Panc1 (cell line): ENCODE results near the gene MAB21L3. TPM values are rescaled to one million over a fixed set of nuclear protein-coding genes. Genes with fewer than 3 reads are reported as not detected.

Experiments
- ATAC-seq: fragments of 200-7000 bp; cut with Tn5 transposase; 2 replicates; pipeline ENCODE4 v1.9.1; 2020; ENCODE audit warnings: mild to moderate bottlenecking, moderate library complexity
- BruUV-seq: library from RNA; stranded (reverse); fragments of 400-500 nt; replicated peaks from 2 replicates; lab custom pipeline; 2021; lab: Mats Ljungman, UMichigan
- CTCF ChIA-PET: fragments of 300-600 bp; sonication (Branson Sonifier 250); formaldehyde crosslinking; loops from one replicate; lab custom pipeline; 2022; ENCODE audit warnings: antibody characterized with exemption; lab: Charles Lee
- POLR2A ChIA-PET: fragments of 300-600 bp; sonication (Branson Sonifier 250); formaldehyde crosslinking; loops from one replicate; lab custom pipeline; 2022; ENCODE audit warnings: antibody characterized with exemption; lab: Charles Lee
- DNase-seq: peaks from one replicate; pipeline ENCODE4 v3.0.0-alpha.2; 2010; ENCODE audit warnings: low read depth, low spot score
- H3K27ac ChIP-seq: 2 replicates; pipeline ENCODE4 v1.5.1; 2011; ENCODE audit warnings: mild to moderate bottlenecking, low read length, inconsistent platforms
- H3K27me3 ChIP-seq: fragments of 200-500 bp; sonication (Bioruptor generic); 2 replicates; pipeline ENCODE4 v1.6.0; 2014; ENCODE audit warnings: low read length, inconsistent platforms; ENCODE audit not compliant: control insufficient read depth, insufficient read depth
- H3K36me3 ChIP-seq: fragments of 200-500 bp; sonication (Bioruptor generic); 2 replicates; pipeline ENCODE4 v1.5.1; 2014; ENCODE audit warnings: inconsistent platforms, mild to moderate bottlenecking, low read length, moderate library complexity; ENCODE audit not compliant: control insufficient read depth, insufficient read depth
- H3K4me1 ChIP-seq: 2 replicates; pipeline ENCODE4 v1.5.1; 2011; ENCODE audit warnings: inconsistent platforms, mild to moderate bottlenecking, low read length, moderate library complexity; ENCODE audit not compliant: control insufficient read depth, insufficient read depth
- H3K4me3 ChIP-seq, 2 experiments: 2 replicates each; pipeline ENCODE4 v1.5.1; 2011 to 2012; ENCODE audit warnings: low read depth in 2 of 2, low read length in 2 of 2, mild to moderate bottlenecking in 2 of 2, inconsistent platforms in 1 of 2, moderate library complexity in 1 of 2
- H3K9me3 ChIP-seq: fragments of 200-500 bp; sonication (Bioruptor generic); 2 replicates; pipeline ENCODE4 v1.5.1; 2014; ENCODE audit warnings: low read depth, mild to moderate bottlenecking, inconsistent platforms, low read length, moderate library complexity; ENCODE audit not compliant: control insufficient read depth, insufficient read depth
- CTCF ChIP-seq: fragments of 450-650 bp; IDR thresholded peaks from 2 replicates; pipeline ENCODE4 v1.5.1; 2017; ENCODE audit warnings: mild to moderate bottlenecking
- POLR2AphosphoS5 ChIP-seq: IDR thresholded peaks from 2 replicates; pipeline ENCODE4 v1.6.1; 2012; ENCODE audit warnings: mild to moderate bottlenecking, low read depth, low read length, moderate library complexity
- REST ChIP-seq, 2 experiments: IDR thresholded peaks; 2 replicates each; pipeline ENCODE4 v1.6.1; 2011 to 2012; ENCODE audit warnings: low read depth in 2 of 2, control low read depth in 1 of 2, low read length in 1 of 2, mild to moderate bottlenecking in 1 of 2, moderate library complexity in 1 of 2; ENCODE audit not compliant: insufficient read depth in 1 of 2
- SIN3A ChIP-seq: IDR thresholded peaks from 2 replicates; pipeline ENCODE4 v1.6.1; 2012; ENCODE audit warnings: low read depth, mild to moderate bottlenecking, low read length, moderate library complexity, borderline replicate concordance; ENCODE audit not compliant: insufficient read depth
- TCF7L2 ChIP-seq: IDR thresholded peaks from 2 replicates; pipeline ENCODE4 v1.6.1; 2011; ENCODE audit warnings: mild to moderate bottlenecking, low read depth, low read length, inconsistent platforms
- in situ Hi-C: cut with HindIII; loops from 2 replicates; pipeline ENCODE4 v1.10.0; 2016; ENCODE audit warnings: low sequenced_read_pairs, low pct_unique_long_range_greater_than_20kb
- intact Hi-C: fragments of 100-400 bp; cut with micrococcal nuclease; formaldehyde crosslinking; loops from one replicate; pipeline ENCODE4 v1.10.0; 2022; ENCODE audit not compliant: unreplicated experiment
- total RNA-seq: library from RNA; stranded (reverse); gene quantifications from one replicate; pipeline ENCODE4 v1.2.1, GENCODE V29; 2021; ENCODE audit not compliant: unreplicated experiment

MAB21L3 gene
- total RNA-seq, 1 experiment from 2014 or later, result not detected

DNA sequence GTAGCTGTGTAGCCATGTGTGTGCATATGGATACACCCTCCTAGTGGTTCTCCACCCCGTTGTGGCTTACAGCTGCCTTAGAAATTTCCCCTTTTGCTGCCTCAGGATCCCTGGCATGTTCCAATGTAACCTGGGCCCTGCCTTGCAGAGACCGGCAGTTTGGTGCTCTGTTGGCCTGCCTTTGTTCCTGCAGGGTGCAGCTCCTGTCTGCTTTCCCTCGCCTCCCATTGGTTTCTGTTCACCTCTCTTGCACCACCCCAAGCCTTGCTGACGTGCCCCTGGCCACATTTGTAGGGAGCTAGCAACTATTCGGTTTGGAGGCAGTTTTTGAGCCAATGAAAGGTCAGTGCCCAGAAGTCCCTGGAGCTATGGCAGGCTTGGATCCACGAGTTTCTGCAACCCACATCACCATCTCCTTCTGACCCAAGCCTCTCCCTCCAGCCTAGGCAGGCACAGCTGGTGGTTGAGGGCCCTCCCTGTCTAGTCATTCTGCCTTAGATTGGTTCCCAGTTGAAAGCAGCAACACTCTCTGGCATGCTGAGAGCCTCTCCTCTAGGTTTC lies 54.9 kb downstream of the MAB21L3 start:
- DNase-seq (no peak), ATAC-seq (no peak)
- intact Hi-C loops, result no loop called here
- H3K4me3 ChIP-seq, result no peak overlapping the region
- H3K4me1 ChIP-seq, result no peaks in the 10 kb centered on the region; the same call in 1 of the 2 replicates
- no TSS peak for BruUV-seq
- CTCF ChIA-PET, result no interaction called here
- TF ChIP-seq TCF7L2 (no peak), CTCF (no peak), SIN3A (no peak), REST (IDR thresholded peaks at IDR 0.05; ENCODE audit: insufficient read depth in 1 of 2, low read depth in 2 of 2, low read length in 1 of 2) (no peak), POLR2AphosphoS5 (no peak)
- in situ Hi-C loops, result no loop called here
- no peak overlapping the region for H3K27ac ChIP-seq
- no peaks in the 10 kb centered on the region for H3K36me3 ChIP-seq
- POLR2A ChIA-PET, result no interaction called here
- H3K27me3 ChIP-seq, result no peaks in the 10 kb centered on the region
- no peaks in the 10 kb centered on the region for H3K9me3 ChIP-seq

GRCh38 chr1:116166655-116167054 lies 55.5 kb downstream of the MAB21L3 start:
- no peak overlapping the region for H3K27ac ChIP-seq
- H3K27me3 ChIP-seq, result no peaks in the 10 kb centered on the region
- TF ChIP-seq REST (IDR thresholded peaks at IDR 0.05; ENCODE audit: insufficient read depth in 1 of 2, low read depth in 2 of 2, low read length in 1 of 2), result no peak
- TF ChIP-seq SIN3A, result no peak
- no peak for TF ChIP-seq CTCF
- TF ChIP-seq TCF7L2, result no peak
- TF ChIP-seq POLR2AphosphoS5, result no peak
- intact Hi-C loops (no loop called here), in situ Hi-C loops (no loop called here)
- ATAC-seq (no peak), DNase-seq (no peak)
- ChIA-PET POLR2A (no interaction called here), CTCF (no interaction called here)
- no TSS peak for BruUV-seq
- H3K36me3 ChIP-seq, result no peaks in the 10 kb centered on the region
- H3K9me3 ChIP-seq, result no peaks in the 10 kb centered on the region
- no peak overlapping the region for H3K4me3 ChIP-seq
- H3K4me1 ChIP-seq, result no peaks in the 10 kb centered on the region; the same call in 1 of the 2 replicates
